RWPE2 (cell line): ENCODE data around the gene ZFYVE21.
"Not testable (repeated sequence)": the region's sequence is repeated elsewhere in the genome, so short reads cannot be mapped to it uniquely, and the experiment has no call there.

Source experiments
- ATAC-seq: fragments of 200-7000 bp; cut with Tn5 transposase; 3 replicates; pipeline ENCODE4 v1.9.1; 2021; ENCODE audit warnings: low read depth
- DNase-seq: peaks from one replicate; pipeline ENCODE4 v3.0.0-alpha.2; 2020; ENCODE audit warnings: low spot score
- H3K27ac ChIP-seq: fragments of 450-650 bp; 2 replicates; pipeline ENCODE4 v1.5.1; 2017; ENCODE audit warnings: mild to moderate bottlenecking; ENCODE audit not compliant: poor library complexity, severe bottlenecking
- H3K27me3 ChIP-seq: fragments of 250-450 bp; sonication (Bioruptor Pico); 2 replicates; pipeline ENCODE4 v1.5.1; 2021; ENCODE audit warnings: mild to moderate bottlenecking, moderate library complexity; ENCODE audit not compliant: insufficient read depth, poor library complexity, severe bottlenecking
- H3K36me3 ChIP-seq: fragments of 250-450 bp; sonication (Bioruptor Pico); 2 replicates; pipeline ENCODE4 v1.5.1; 2020; ENCODE audit warnings: low read depth, mild to moderate bottlenecking, moderate library complexity
- H3K4me1 ChIP-seq: fragments of 250-450 bp; sonication (Bioruptor Pico); 2 replicates; pipeline ENCODE4 v1.5.1; 2021; ENCODE audit warnings: mild to moderate bottlenecking, moderate library complexity; ENCODE audit not compliant: insufficient read depth, poor library complexity, severe bottlenecking
- H3K4me3 ChIP-seq: fragments of 250-450 bp; sonication (Bioruptor Pico); 2 replicates; pipeline ENCODE4 v1.5.1; 2021; ENCODE audit warnings: mild to moderate bottlenecking, moderate library complexity; ENCODE audit not compliant: severe bottlenecking
- H3K9me3 ChIP-seq: fragments of 250-450 bp; sonication (Bioruptor Pico); 2 replicates; pipeline ENCODE4 v1.5.1; 2021; ENCODE audit warnings: mild to moderate bottlenecking, moderate library complexity; ENCODE audit not compliant: severe bottlenecking
- TF ChIP-seq, protein P1 (sequence below): fragments of 450-650 bp; IDR thresholded peaks from one replicate; pipeline ENCODE4 v1.5.1; 2017; ENCODE audit warnings: mild to moderate bottlenecking, moderate library complexity; ENCODE audit not compliant: poor library complexity, severe bottlenecking

Gene ZFYVE21

GRCh38 chr14:103688906-103689902 lies 26.4 kb upstream of the ZFYVE21 start:
- TF ChIP-seq, protein P1, sequence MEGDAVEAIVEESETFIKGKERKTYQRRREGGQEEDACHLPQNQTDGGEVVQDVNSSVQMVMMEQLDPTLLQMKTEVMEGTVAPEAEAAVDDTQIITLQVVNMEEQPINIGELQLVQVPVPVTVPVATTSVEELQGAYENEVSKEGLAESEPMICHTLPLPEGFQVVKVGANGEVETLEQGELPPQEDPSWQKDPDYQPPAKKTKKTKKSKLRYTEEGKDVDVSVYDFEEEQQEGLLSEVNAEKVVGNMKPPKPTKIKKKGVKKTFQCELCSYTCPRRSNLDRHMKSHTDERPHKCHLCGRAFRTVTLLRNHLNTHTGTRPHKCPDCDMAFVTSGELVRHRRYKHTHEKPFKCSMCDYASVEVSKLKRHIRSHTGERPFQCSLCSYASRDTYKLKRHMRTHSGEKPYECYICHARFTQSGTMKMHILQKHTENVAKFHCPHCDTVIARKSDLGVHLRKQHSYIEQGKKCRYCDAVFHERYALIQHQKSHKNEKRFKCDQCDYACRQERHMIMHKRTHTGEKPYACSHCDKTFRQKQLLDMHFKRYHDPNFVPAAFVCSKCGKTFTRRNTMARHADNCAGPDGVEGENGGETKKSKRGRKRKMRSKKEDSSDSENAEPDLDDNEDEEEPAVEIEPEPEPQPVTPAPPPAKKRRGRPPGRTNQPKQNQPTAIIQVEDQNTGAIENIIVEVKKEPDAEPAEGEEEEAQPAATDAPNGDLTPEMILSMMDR: no peak
- DNase-seq: no peak
- H3K9me3 ChIP-seq: no peaks in the 10 kb centered on the region
- ATAC-seq: no peak
- no peak overlapping the region for H3K27ac ChIP-seq
- peaks cover 90% of the 10 kb centered on the region for H3K36me3 ChIP-seq
- no peak overlapping the region for H3K4me3 ChIP-seq
- H3K27me3 ChIP-seq: no peaks in the 10 kb centered on the region
- H3K4me1 ChIP-seq: peaks cover 17% of the 10 kb centered on the region

GRCh38 chr14:103690332-103690731 lies 25.3 kb upstream of the ZFYVE21 start:
- Histone ChIP-seq H3K4me1 (peaks cover 17% of the 10 kb centered on the region), H3K27me3 (no peaks in the 10 kb centered on the region), H3K4me3 (no peak overlapping the region), H3K9me3 (no peaks in the 10 kb centered on the region), H3K36me3 (peaks cover 90% of the 10 kb centered on the region), H3K27ac (no peak overlapping the region)
- TF ChIP-seq, protein P1: no peak
- no peak for ATAC-seq
- no peak for DNase-seq

- H3K36me3 ChIP-seq: peaks cover 88% of the 10 kb centered on the region
- not testable (repeated sequence) for H3K9me3 ChIP-seq, H3K4me3 ChIP-seq, ATAC-seq, H3K27ac ChIP-seq, DNase-seq, H3K27me3 ChIP-seq
- H3K4me1 ChIP-seq: peaks cover 17% of the 10 kb centered on the region
Observed at GRCh38 chr14:103691655-103692054, 24.0 kb upstream of the ZFYVE21 start.

- Histone ChIP-seq H3K4me3 (no peak overlapping the region), H3K9me3 (no peaks in the 10 kb centered on the region), H3K4me1 (peaks cover 17% of the 10 kb centered on the region), H3K36me3 (peaks cover 85% of the 10 kb centered on the region), H3K27me3 (no peaks in the 10 kb centered on the region), H3K27ac (no peak overlapping the region)
- no peak for ATAC-seq
- TF ChIP-seq, protein P1: no peak
- no peak for DNase-seq
Observed at GRCh38 chr14:103692159-103692558, 23.5 kb upstream of the ZFYVE21 start.

GRCh38 chr14:103692871-103693270 lies 22.7 kb upstream of the ZFYVE21 start:
- Histone ChIP-seq H3K4me3 (no peak overlapping the region), H3K36me3 (peaks cover 85% of the 10 kb centered on the region), H3K27me3 (no peaks in the 10 kb centered on the region), H3K27ac (peak overlapping the region; percentile 18), H3K4me1 (peaks cover 17% of the 10 kb centered on the region), H3K9me3 (no peaks in the 10 kb centered on the region)
- TF ChIP-seq, protein P1: no peak
- ATAC-seq (no peak; the same call in 2 of the 3 replicates), DNase-seq (no peak)
